Body of pancreas (tissue), 4 donors: ENCODE results near the gene LRRC7.

Experiments used
- POLR2A ChIP-seq, 3 donors: fragments of 450-650 bp; IDR thresholded peaks; one replicate each; pipeline ENCODE4 v1.6.1; 2016; ENCODE audit warnings: antibody characterized with exemption in 3 of 3, mild to moderate bottlenecking in 2 of 3
- TF ChIP-seq, protein P1 (sequence below), 7 experiments: fragments of 450-650 bp in 4 of 7; fragments of 200-600 bp in 3 of 7; sonication (generic) in 3 of 7; IDR thresholded peaks; one replicate each; pipeline ENCODE4 v1.5.1; 2016 to 2019; ENCODE audit warnings: antibody characterized with exemption in 7 of 7

- TF ChIP-seq POLR2A (IDR thresholded peaks at IDR 0.05), result no peak
- TF ChIP-seq, protein P1, sequence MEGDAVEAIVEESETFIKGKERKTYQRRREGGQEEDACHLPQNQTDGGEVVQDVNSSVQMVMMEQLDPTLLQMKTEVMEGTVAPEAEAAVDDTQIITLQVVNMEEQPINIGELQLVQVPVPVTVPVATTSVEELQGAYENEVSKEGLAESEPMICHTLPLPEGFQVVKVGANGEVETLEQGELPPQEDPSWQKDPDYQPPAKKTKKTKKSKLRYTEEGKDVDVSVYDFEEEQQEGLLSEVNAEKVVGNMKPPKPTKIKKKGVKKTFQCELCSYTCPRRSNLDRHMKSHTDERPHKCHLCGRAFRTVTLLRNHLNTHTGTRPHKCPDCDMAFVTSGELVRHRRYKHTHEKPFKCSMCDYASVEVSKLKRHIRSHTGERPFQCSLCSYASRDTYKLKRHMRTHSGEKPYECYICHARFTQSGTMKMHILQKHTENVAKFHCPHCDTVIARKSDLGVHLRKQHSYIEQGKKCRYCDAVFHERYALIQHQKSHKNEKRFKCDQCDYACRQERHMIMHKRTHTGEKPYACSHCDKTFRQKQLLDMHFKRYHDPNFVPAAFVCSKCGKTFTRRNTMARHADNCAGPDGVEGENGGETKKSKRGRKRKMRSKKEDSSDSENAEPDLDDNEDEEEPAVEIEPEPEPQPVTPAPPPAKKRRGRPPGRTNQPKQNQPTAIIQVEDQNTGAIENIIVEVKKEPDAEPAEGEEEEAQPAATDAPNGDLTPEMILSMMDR (IDR thresholded peaks at IDR 0.05), result no peak
Measured at GRCh38 chr1:69921486-69921885, 353.8 kb downstream of the LRRC7 start.
